Calu3 (cell line): ENCODE measurements around the gene GRK5. TPM values are rescaled to one million over a fixed set of nuclear protein-coding genes. Genes with fewer than 3 reads are reported as not detected.

Source experiments
- BruUV-seq: library from RNA; stranded (reverse); fragments of 400-500 nt; replicated peaks from 2 replicates; lab custom pipeline; 2021; lab: Mats Ljungman, UMichigan
- CTCF ChIA-PET: fragments of 300-600 bp; sonication (Branson Sonifier 250); formaldehyde crosslinking; loops from one replicate; lab custom pipeline; 2022; ENCODE audit warnings: antibody characterized with exemption; lab: Charles Lee
- DNase-seq: peaks from one replicate; pipeline ENCODE4 v3.0.0; 2022
- H3K27ac Mint-ChIP-seq: one replicate; pipeline ENCODE4 v1.8.0; 2022; ENCODE audit warnings: mixed read lengths; ENCODE audit not compliant: unreplicated experiment
- H3K27me3 Mint-ChIP-seq: one replicate; pipeline ENCODE4 v1.8.0; 2022; ENCODE audit warnings: mixed read lengths; ENCODE audit not compliant: unreplicated experiment
- H3K36me3 Mint-ChIP-seq: one replicate; pipeline ENCODE4 v1.8.0; 2022; ENCODE audit warnings: mild to moderate bottlenecking, moderate library complexity, mixed read lengths; ENCODE audit not compliant: insufficient read depth, unreplicated experiment
- H3K4me1 Mint-ChIP-seq: one replicate; pipeline ENCODE4 v1.8.0; 2022; ENCODE audit warnings: mild to moderate bottlenecking, low read depth, mixed read lengths; ENCODE audit not compliant: unreplicated experiment
- H3K4me3 Mint-ChIP-seq: one replicate; pipeline ENCODE4 v1.8.0; 2022; ENCODE audit warnings: mild to moderate bottlenecking, low read depth, moderate library complexity, mixed read lengths; ENCODE audit not compliant: unreplicated experiment
- H3K9me3 Mint-ChIP-seq: one replicate; pipeline ENCODE4 v1.8.0; 2022; ENCODE audit warnings: low read depth, mixed read lengths; ENCODE audit not compliant: unreplicated experiment
- CTCF ChIP-seq: fragments of 200-600 bp; IDR thresholded peaks from one replicate; pipeline ENCODE4 v1.8.0; 2022; ENCODE audit warnings: antibody characterized with exemption; ENCODE audit not compliant: unreplicated experiment
- intact Hi-C: fragments of 100-400 bp; cut with micrococcal nuclease; formaldehyde crosslinking; loops from one replicate; pipeline ENCODE4 v1.10.0; 2022; ENCODE audit not compliant: unreplicated experiment
- total RNA-seq: library from RNA; stranded (reverse); gene quantifications from 2 replicates; pipeline ENCODE4 v1.2.3, GENCODE V29; 2022

GRK5 gene
- total RNA-seq, 1 experiment from 2014 or later: 4.4 TPM

- BruUV-seq: no TSS peak
- no peaks in the 10 kb centered on the region for H3K9me3 Mint-ChIP-seq
- intact Hi-C loops: no loop called here
- no peak overlapping the region for H3K27ac Mint-ChIP-seq
- CTCF ChIA-PET: no interaction called here
- no peak for TF ChIP-seq CTCF
- no peaks in the 10 kb centered on the region for H3K27me3 Mint-ChIP-seq
- no peak for DNase-seq
- H3K4me1 Mint-ChIP-seq: no peaks in the 10 kb centered on the region
- no peaks in the 10 kb centered on the region for H3K36me3 Mint-ChIP-seq
- no peak overlapping the region for H3K4me3 Mint-ChIP-seq
Observed at GRCh38 chr10:119441151-119441821, 233.9 kb downstream of the GRK5 start.

- intact Hi-C loops: no loop called here
- BruUV-seq: no TSS peak
- TF ChIP-seq CTCF: no peak
- Mint-ChIP-seq H3K4me3 (no peak overlapping the region), H3K27ac (no peak overlapping the region), H3K9me3 (no peaks in the 10 kb centered on the region), H3K36me3 (no peaks in the 10 kb centered on the region), H3K27me3 (no peaks in the 10 kb centered on the region), H3K4me1 (no peaks in the 10 kb centered on the region)
- no peak for DNase-seq
- CTCF ChIA-PET: no interaction called here
Observed at GRCh38 chr10:119441921-119442757, 234.8 kb downstream of the GRK5 start.

- Mint-ChIP-seq H3K9me3 (no peaks in the 10 kb centered on the region), H3K27me3 (no peaks in the 10 kb centered on the region), H3K27ac (no peak overlapping the region), H3K36me3 (no peaks in the 10 kb centered on the region), H3K4me3 (no peak overlapping the region), H3K4me1 (no peaks in the 10 kb centered on the region)
- no peak for TF ChIP-seq CTCF
- CTCF ChIA-PET: no interaction called here
- DNase-seq: no peak
- no TSS peak for BruUV-seq
- intact Hi-C loops: no loop called here
Observed at GRCh38 chr10:119442758-119443060, 235.3 kb downstream of the GRK5 start.

GRCh38 chr10:119443441-119443840 lies 236.1 kb downstream of the GRK5 start:
- Mint-ChIP-seq H3K4me1 (no peaks in the 10 kb centered on the region), H3K9me3 (no peaks in the 10 kb centered on the region), H3K36me3 (no peaks in the 10 kb centered on the region), H3K4me3 (no peak overlapping the region), H3K27ac (no peak overlapping the region), H3K27me3 (no peaks in the 10 kb centered on the region)
- CTCF ChIA-PET: no interaction called here
- no peak for TF ChIP-seq CTCF
- intact Hi-C loops: no loop called here
- DNase-seq: no peak
- BruUV-seq: no TSS peak
